HepG2 (cell line): ENCODE measurements around the gene EPHA5. TPM values are rescaled to one million over a fixed set of nuclear protein-coding genes. Genes with fewer than 3 reads are reported as not detected.

Experiments
- ATAC-seq: fragments of 200-7000 bp; cut with Tn5 transposase; 3 replicates; pipeline ENCODE4 v1.9.1; 2020; ENCODE audit warnings: mild to moderate bottlenecking, moderate library complexity
- BruUV-seq: library from RNA; stranded (reverse); fragments of 400-500 nt; replicated peaks from 2 replicates; lab custom pipeline; 2021; lab: Mats Ljungman, UMichigan
- CTCF ChIA-PET: fragments of 300-600 bp; formaldehyde crosslinking; extraction: SDS; loops from one replicate; lab custom pipeline; 2021; ENCODE audit warnings: low total read pairs, inconsistent platforms, low intra/inter-chr PET ratio; lab: Yijun Ruan, JAX
- POLR2A ChIA-PET: fragments of 350-600 bp; sonication (Branson Sonifier 250); formaldehyde crosslinking; loops from one replicate; lab custom pipeline; 2020; ENCODE audit warnings: antibody characterized with exemption, inconsistent platforms; lab: Yijun Ruan, JAX
- DNase-seq: peaks from one replicate; pipeline ENCODE4 v3.0.0-alpha.2; 2015; ENCODE audit warnings: low spot score
- FAIRE-seq: peaks from 3 replicates; lab custom pipeline; 2011; peaks lifted over from hg19 to GRCh38; lab: Jason Lieb, UNC
- H2AFZ ChIP-seq: one replicate; pipeline ENCODE4 v1.6.1; 2011; ENCODE audit warnings: low read length, inconsistent platforms
- H3K27ac ChIP-seq: fragments of 300-600 bp; 3 replicates; pipeline ENCODE4 v1.8.0; 2011; ENCODE audit warnings: mixed run types, mild to moderate bottlenecking, mixed read lengths, low read length, inconsistent platforms; ENCODE audit not compliant: insufficient read depth; ENCODE audit errors: extremely low read length
- H3K27me3 ChIP-seq, 2 experiments: fragments of 200-600 bp in 1 of 2; 2 replicates in 1 of 2; 3 replicates in 1 of 2; pipeline versions ENCODE4 v1.6.0 to v1.8.0; 2011; ENCODE audit warnings: low read length in 2 of 2, mild to moderate bottlenecking in 2 of 2, moderate library complexity in 2 of 2, inconsistent platforms in 1 of 2; ENCODE audit not compliant: insufficient read depth in 2 of 2, control insufficient read depth in 1 of 2
- H3K36me3 ChIP-seq, 2 experiments: fragments of 200-600 bp in 1 of 2; replicated peaks in 1 of 2; 2 replicates in 1 of 2; 3 replicates in 1 of 2; pipeline versions ENCODE4 v1.5.1 to v1.8.0; 2011; ENCODE audit warnings: low read length in 2 of 2, inconsistent platforms in 1 of 2; ENCODE audit not compliant: insufficient read depth in 2 of 2, control insufficient read depth in 1 of 2
- H3K4me1 ChIP-seq: 2 replicates; pipeline ENCODE4 v1.5.1; 2012; ENCODE audit warnings: low read length, inconsistent platforms; ENCODE audit not compliant: insufficient read depth
- H3K4me2 ChIP-seq: 2 replicates; pipeline ENCODE4 v1.6.0; 2011; ENCODE audit warnings: low read depth, low read length, inconsistent platforms
- H3K4me3 ChIP-seq, 3 experiments: fragments of 200-600 bp in 1 of 3; sonication (generic), shearing (Covaris generic) in 1 of 3; replicated peaks in 1 of 3; 2 replicates each; pipeline ENCODE4 v1.5.1; 2011 to 2016; ENCODE audit warnings: low read length in 3 of 3, inconsistent platforms in 2 of 3, low read depth in 2 of 3, mild to moderate bottlenecking in 2 of 3, control low read depth in 1 of 3, mixed read lengths in 1 of 3; ENCODE audit not compliant: insufficient read depth in 1 of 3
- H3K79me2 ChIP-seq: one replicate; pipeline ENCODE4 v1.6.1; 2011; ENCODE audit warnings: low read length, inconsistent platforms; ENCODE audit not compliant: insufficient read depth
- H3K9ac ChIP-seq: 2 replicates; pipeline ENCODE4 v1.6.0; 2011; ENCODE audit warnings: mild to moderate bottlenecking, low read depth, low read length, inconsistent platforms; ENCODE audit not compliant: insufficient read depth
- H3K9me3 ChIP-seq: 2 replicates; pipeline ENCODE4 v1.5.1; 2012; ENCODE audit warnings: mild to moderate bottlenecking, low read length
- H4K20me1 ChIP-seq: 2 replicates; pipeline ENCODE4 v1.6.0; 2011; ENCODE audit warnings: inconsistent platforms, mild to moderate bottlenecking, low read length, moderate library complexity; ENCODE audit not compliant: insufficient read depth
- CEBPG ChIP-seq: IDR thresholded peaks from 2 replicates; pipeline ENCODE4 v1.6.1; 2016
- GABPA ChIP-seq, 2 experiments: IDR thresholded peaks; 2 replicates each; pipeline ENCODE4 v1.6.1; 2011 to 2016; ENCODE audit warnings: low read depth in 2 of 2, low read length in 1 of 2, missing biosample characterization in 1 of 2, missing genetic modification characterization in 1 of 2
- GATA4 ChIP-seq: sonication (generic); IDR thresholded peaks from 2 replicates; pipeline ENCODE4 v1.6.1; 2016; ENCODE audit warnings: antibody characterized with exemption, low read depth, borderline replicate concordance
- GPN1 ChIP-seq: sonication (generic); formaldehyde crosslinking; IDR thresholded peaks from 2 replicates; pipeline ENCODE4 v1.5.1; 2020; ENCODE audit warnings: missing genetic modification reagents, borderline replicate concordance
- HCFC1 ChIP-seq: fragments of 150-350 bp; IDR thresholded peaks from 2 replicates; pipeline ENCODE4 v1.6.1; 2014; ENCODE audit warnings: low read depth, low read length
- KDM5B ChIP-seq: sonication (generic); formaldehyde crosslinking; IDR thresholded peaks from 2 replicates; pipeline ENCODE4 v1.4.0; 2020; ENCODE audit warnings: missing genetic modification reagents, mild to moderate bottlenecking, borderline replicate concordance
- NKX3-1 ChIP-seq: sonication (generic); formaldehyde crosslinking; IDR thresholded peaks from 2 replicates; pipeline ENCODE4 v1.5.0; 2020; ENCODE audit warnings: missing genetic modification reagents
- NR2F1 ChIP-seq, 2 experiments: fragments of 450-650 bp in 1 of 2; formaldehyde crosslinking in 1 of 2; IDR thresholded peaks; 2 replicates each; pipeline versions ENCODE4 v1.5.0 to v1.6.1; 2016 to 2020; ENCODE audit warnings: mild to moderate bottlenecking in 1 of 2, missing compliant biosample characterization in 1 of 2, missing genetic modification reagents in 1 of 2, moderate library complexity in 1 of 2
- RBFOX2 ChIP-seq: fragments of 200-400 bp; formaldehyde crosslinking; IDR thresholded peaks from 2 replicates; pipeline ENCODE4 v1.6.1; 2017; ENCODE audit warnings: low read depth, mild to moderate bottlenecking, low read length
- REXO4 ChIP-seq: sonication (generic); formaldehyde crosslinking; IDR thresholded peaks from 2 replicates; pipeline ENCODE4 v1.8.0; 2022; ENCODE audit warnings: missing genetic modification reagents, mild to moderate bottlenecking, borderline replicate concordance
- RFX3 ChIP-seq: IDR thresholded peaks from 2 replicates; pipeline ENCODE4 v1.6.1; 2016; ENCODE audit warnings: missing biosample characterization, missing genetic modification reagents
- SNAPC2 ChIP-seq: sonication (generic); formaldehyde crosslinking; IDR thresholded peaks from 2 replicates; pipeline ENCODE4 v1.8.1; 2022; ENCODE audit warnings: mild to moderate bottlenecking, missing genetic modification reagents
- SP1 ChIP-seq, 2 experiments: fragments of 450-650 bp in 1 of 2; sonication (generic) in 1 of 2; formaldehyde crosslinking in 1 of 2; IDR thresholded peaks; 2 replicates each; pipeline versions ENCODE4 v1.4.0 to v1.6.1; 2016 to 2020; ENCODE audit warnings: missing genetic modification reagents in 1 of 2
- SP140L ChIP-seq: sonication (generic); formaldehyde crosslinking; IDR thresholded peaks from 2 replicates; pipeline ENCODE4 v1.4.0; 2020; ENCODE audit warnings: missing genetic modification reagents, borderline replicate concordance
- ZIK1 ChIP-seq: sonication (generic); formaldehyde crosslinking; IDR thresholded peaks from 2 replicates; pipeline ENCODE4 v1.5.0; 2020; ENCODE audit warnings: mild to moderate bottlenecking, low read depth, missing genetic modification reagents, borderline replicate concordance
- ZNF12 ChIP-seq: sonication (generic); formaldehyde crosslinking; IDR thresholded peaks from 2 replicates; pipeline ENCODE4 v1.5.0; 2020; ENCODE audit warnings: missing genetic modification reagents
- ZNF160 ChIP-seq: sonication (generic); formaldehyde crosslinking; IDR thresholded peaks from 2 replicates; pipeline ENCODE4 v1.8.0; 2022; ENCODE audit warnings: mild to moderate bottlenecking, inconsistent platforms, missing genetic modification reagents
- ZNF234 ChIP-seq: sonication (generic); formaldehyde crosslinking; conservative IDR thresholded peaks from 2 replicates; pipeline ENCODE4 v1.5.1; 2020; ENCODE audit warnings: mild to moderate bottlenecking, missing genetic modification reagents
- ZNF431 ChIP-seq: sonication (generic); formaldehyde crosslinking; IDR thresholded peaks from 2 replicates; pipeline ENCODE4 v1.9.0; 2022; ENCODE audit warnings: missing genetic modification reagents, low read depth, mild to moderate bottlenecking, borderline replicate concordance
- ZNF567 ChIP-seq: sonication (generic); formaldehyde crosslinking; IDR thresholded peaks from 2 replicates; pipeline ENCODE4 v1.8.1; 2023; ENCODE audit warnings: mild to moderate bottlenecking, missing genetic modification reagents, borderline replicate concordance
- ZNF629 ChIP-seq: sonication (generic); formaldehyde crosslinking; conservative IDR thresholded peaks from 2 replicates; pipeline ENCODE4 v1.5.0; 2020; ENCODE audit warnings: missing genetic modification reagents
- ZNF777 ChIP-seq: sonication (generic); formaldehyde crosslinking; IDR thresholded peaks from 2 replicates; pipeline ENCODE4 v1.4.0; 2020; ENCODE audit warnings: missing genetic modification reagents
- ZNF83 ChIP-seq: sonication (generic); formaldehyde crosslinking; IDR thresholded peaks from 2 replicates; pipeline ENCODE4 v1.4.0; 2020; ENCODE audit warnings: missing genetic modification reagents, mild to moderate bottlenecking, borderline replicate concordance
- ZNF883 ChIP-seq: sonication (generic); formaldehyde crosslinking; IDR thresholded peaks from 2 replicates; pipeline ENCODE4 v1.5.1; 2020; ENCODE audit warnings: mild to moderate bottlenecking, missing genetic modification reagents; ENCODE audit errors: not compliant biosample characterization
- WGBS: methylation state at CpG from one replicate; pipeline ENCODE4 v1.1.6; 2017; ENCODE audit warnings: low lambda C conversion rate; 5-methylcytosine and 5-hydroxymethylcytosine counted together
- in situ Hi-C: cut with HindIII; loops from 2 replicates; pipeline ENCODE4 v1.10.0; 2017; ENCODE audit warnings: low pct_unique_long_range_greater_than_20kb; ENCODE audit not compliant: extremely low pct_ligation_motif_present
- intact Hi-C: fragments of 100-400 bp; cut with micrococcal nuclease; formaldehyde crosslinking; loops from one replicate; pipeline ENCODE4 v1.10.0; 2022; ENCODE audit not compliant: unreplicated experiment
- polyA plus RNA-seq, 8 experiments: library from polyadenylated mRNA; depleted of rRNA in 3 of 8; stranded (reverse) in 7 of 8; unstranded in 1 of 8; fragments of >200 nt; fragmentation: Illumina TruSeq in 4 of 8; extraction: Trizol in 4 of 8; gene quantifications; 2 replicates each; pipeline versions ENCODE4 v1.2.1 to v1.2.3, GENCODE V29; 2011 to 2016; ENCODE audit warnings: low read depth in 4 of 8, missing spikeins in 1 of 8, mixed read lengths in 1 of 8; ENCODE audit not compliant: insufficient read depth in 1 of 8
- total RNA-seq, 5 experiments: library from RNA; depleted of rRNA; stranded (reverse); fragments of >200 nt; fragmentation: Illumina TruSeq; extraction: Trizol; gene quantifications; 2 replicates each; pipeline ENCODE4 v1.2.3, GENCODE V29; 2016; ENCODE audit warnings: low read depth in 1 of 5

The EPHA5 gene
- total and polyA plus RNA-seq, 2 of the 13 experiments (the other 11 are each of a cell fraction or from before 2014, with no cell fraction given): not detected

GRCh38 chr4:65370709-65371108 lies 299.6 kb downstream of the EPHA5 start:
- BruUV-seq: no TSS peak
- Histone ChIP-seq H3K4me1 (no peaks in the 10 kb centered on the region), H3K36me3 (no peaks in the 10 kb centered on the region), H3K27me3 (no peaks in the 10 kb centered on the region), H2AFZ (no peak overlapping the region), H4K20me1 (no peaks in the 10 kb centered on the region), H3K4me2 (no peak overlapping the region), H3K9me3 (no peaks in the 10 kb centered on the region), H3K27ac (no peak overlapping the region), H3K79me2 (no peaks in the 10 kb centered on the region), H3K4me3 (no peak overlapping the region), H3K9ac (no peak overlapping the region)
- WGBS: 0% methylated on average over 3 of the region's 3 CpGs
- TF ChIP-seq CEBPG (CRISPR knock-in tag): no peak
- TF ChIP-seq RBFOX2: no peak
- TF ChIP-seq SNAPC2: no peak
- no peak for TF ChIP-seq REXO4 (CRISPR knock-in tag)
- TF ChIP-seq GABPA (IDR thresholded peaks at IDR 0.05; ENCODE audit: low read depth, low read length): no peak
- no peak for TF ChIP-seq GABPA (CRISPR knock-in tag; IDR thresholded peaks at IDR 0.05; ENCODE audit: low read depth)
- no peak for TF ChIP-seq KDM5B (CRISPR knock-in tag)
- no peak for TF ChIP-seq SP140L (CRISPR knock-in tag)
- no peak for TF ChIP-seq ZNF83
- POLR2A ChIA-PET: no interaction called here
- FAIRE-seq: no peak
- no peak for DNase-seq
- CTCF ChIA-PET: no interaction called here
- no peak for ATAC-seq
- in situ Hi-C loops (no loop called here), intact Hi-C loops (no loop called here)

- intact Hi-C loops (no loop called here), in situ Hi-C loops (no loop called here)
- no peak for ATAC-seq
- ChIA-PET POLR2A (no interaction called here), CTCF (no interaction called here)
- Histone ChIP-seq H3K4me3 (no peak overlapping the region), H3K36me3 (no peaks in the 10 kb centered on the region), H2AFZ (no peak overlapping the region), H3K27me3 (no peaks in the 10 kb centered on the region; a peak in 1 of 5 replicates), H3K27ac (no peak overlapping the region), H3K4me1 (no peaks in the 10 kb centered on the region), H3K9me3 (no peaks in the 10 kb centered on the region), H3K79me2 (no peaks in the 10 kb centered on the region), H3K4me2 (no peak overlapping the region), H3K9ac (no peak overlapping the region), H4K20me1 (no peaks in the 10 kb centered on the region)
- FAIRE-seq: no peak
- DNase-seq: no peak
- no TSS peak for BruUV-seq
- 12% methylated on average over 1 of the region's 1 CpG for WGBS
- TF ChIP-seq ZIK1 (no peak), NR2F1 (CRISPR knock-in tag; IDR thresholded peaks at IDR 0.05) (no peak), ZNF883 (CRISPR knock-in tag) (no peak), SP1 (IDR thresholded peaks at IDR 0.05) (no peak), SP1 (CRISPR knock-in tag; IDR thresholded peaks at IDR 0.05) (no peak), ZNF12 (CRISPR knock-in tag) (no peak), GPN1 (CRISPR knock-in tag) (no peak), ZNF431 (CRISPR knock-in tag) (no peak), ZNF567 (CRISPR knock-in tag) (no peak), ZNF234 (CRISPR knock-in tag) (no peak), ZNF629 (CRISPR knock-in tag) (no peak), ZNF160 (CRISPR knock-in tag) (no peak), HCFC1 (no peak), GATA4 (no peak), RFX3 (no peak), ZNF777 (CRISPR knock-in tag) (no peak), NKX3-1 (no peak)
Observed at GRCh38 chr4:65367306-65367705, 303.0 kb downstream of the EPHA5 start.
